DMS 273 (cell line): ENCODE measurements around the gene LIN7B.
"Not testable (repeated sequence)": the region's sequence is repeated elsewhere in the genome, so short reads cannot be mapped to it uniquely, and the experiment has no call there.

Source experiments
- DNase-seq: peaks from one replicate; lab custom pipeline; 2025; ENCODE audit not compliant: unreplicated experiment; lab: John Stamatoyannopoulos, UW

LIN7B gene

DNA sequence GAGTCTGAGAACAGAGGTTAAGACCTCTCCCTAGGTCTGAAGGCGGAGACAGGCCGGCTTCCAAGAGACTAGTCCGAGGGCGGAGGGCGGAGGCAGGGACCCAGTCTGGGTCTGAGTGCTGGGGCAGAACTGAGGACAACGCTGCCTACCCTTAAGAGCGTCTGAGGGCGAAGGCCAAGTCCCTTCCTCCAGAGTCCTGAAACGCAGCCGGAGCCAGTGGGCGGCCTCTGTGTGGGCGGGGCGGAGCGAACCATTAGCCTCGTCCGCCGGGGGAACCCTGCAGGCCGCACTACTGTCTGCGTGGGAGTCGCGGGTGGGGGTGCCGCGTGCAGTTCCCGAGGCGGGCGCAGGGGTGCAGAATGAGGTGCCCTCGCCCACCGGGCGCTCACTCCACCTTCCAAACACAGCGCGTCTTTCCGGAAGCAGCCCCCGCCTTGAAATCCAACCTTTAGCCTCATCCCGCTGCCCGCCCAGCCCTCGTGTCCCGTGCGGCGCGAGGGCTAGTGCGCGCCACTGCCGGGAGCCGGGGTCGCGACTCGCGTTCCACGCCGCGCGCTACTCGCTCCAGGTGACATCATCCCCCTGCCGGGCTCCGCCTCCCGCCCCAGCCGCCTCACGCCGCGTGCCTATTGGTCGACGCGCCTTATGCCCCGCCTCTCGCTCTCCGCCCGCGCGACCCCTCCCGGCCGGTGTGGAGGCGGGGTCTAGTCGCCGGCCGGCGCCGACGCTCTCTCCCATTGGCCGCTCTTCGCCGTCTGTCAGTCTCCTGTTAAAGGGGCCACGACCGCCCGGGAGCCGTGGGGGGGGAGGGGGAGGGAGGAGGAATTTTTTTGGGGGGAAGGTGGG lies 4.6 kb downstream of the LIN7B start, which contains the start of gene C19orf73:
TSS of gene C19orf73 (minus strand) at position 579 of the 846 bp plus-strand sequence. CDS start at position 458, 121 bp downstream.
- peak; percentile 97 for DNase-seq

DNA sequence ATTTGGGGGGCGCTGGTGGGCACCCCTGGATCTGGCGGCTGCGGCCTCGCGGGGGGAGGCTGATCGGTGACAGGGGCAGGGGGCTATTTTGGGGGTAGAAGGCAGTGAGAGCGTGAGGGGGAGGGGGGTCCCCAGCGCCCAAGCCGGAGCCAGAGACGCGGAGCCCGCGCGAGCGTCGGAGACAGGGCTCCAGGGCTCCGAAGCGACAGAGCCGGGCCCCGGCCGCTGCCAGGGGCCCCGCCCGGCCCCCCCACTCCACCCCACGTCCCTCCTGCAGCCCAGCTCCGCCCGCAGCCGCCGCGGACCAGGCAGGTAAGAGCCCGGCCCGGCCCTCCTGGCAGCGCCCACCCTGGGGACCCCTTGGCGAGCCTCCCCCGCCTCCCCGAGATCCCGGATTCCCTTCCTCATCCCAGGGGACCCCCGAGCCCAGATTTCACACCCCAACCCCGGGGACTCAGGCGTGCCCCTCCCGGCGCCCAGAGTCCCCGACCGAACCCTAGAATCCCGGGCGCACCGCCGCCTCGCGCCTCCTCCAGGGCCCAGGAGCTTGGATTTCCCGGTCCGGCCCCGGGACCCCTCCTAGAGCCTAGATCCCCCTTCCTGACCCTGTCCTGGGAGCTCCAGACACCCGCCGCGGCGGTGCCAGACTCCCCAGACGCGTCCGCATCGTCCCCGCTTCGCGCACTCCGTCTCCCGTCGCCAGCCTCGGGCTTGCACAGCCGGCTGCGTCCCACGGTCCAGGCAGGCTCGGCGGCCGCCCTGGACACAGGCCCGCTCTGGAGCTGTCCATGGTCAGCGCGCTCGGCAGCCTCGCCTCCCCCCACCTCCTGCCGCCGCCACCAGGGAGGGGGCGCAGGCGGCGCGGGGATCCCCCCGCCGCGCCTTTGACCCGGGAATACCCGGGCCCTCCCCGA lies 5.5 kb downstream of the LIN7B start, which contains the start of gene PPFIA3:
TSS of gene PPFIA3 (plus strand) at position 134 of the 914 bp plus-strand sequence. CDS start 8,330 bp downstream, outside the sequence.
- DNase-seq = peak; percentile 68

- no peak for DNase-seq
These were observed 6.1 kb downstream of the LIN7B start for GRCh38 chr19:49120325-49120683.

DNA sequence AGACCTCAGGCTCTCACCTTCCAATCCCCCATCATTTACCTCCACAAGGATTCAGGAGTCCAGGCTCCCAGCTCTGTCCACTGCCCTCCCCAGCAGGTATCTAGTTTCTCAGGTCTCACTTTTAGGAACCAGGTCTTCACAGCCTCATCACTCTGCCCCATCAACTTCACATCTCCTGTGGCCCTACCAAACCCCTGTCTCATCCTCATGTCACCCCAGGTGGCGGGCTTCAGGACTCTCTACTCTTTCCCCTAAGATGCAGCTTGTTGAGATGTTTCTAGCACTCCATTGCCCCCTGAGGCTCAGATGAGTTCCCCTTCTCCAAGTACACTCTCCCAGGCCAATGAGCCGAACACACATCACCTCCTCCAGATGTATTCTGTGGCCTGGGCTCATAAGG lies 6.7 kb downstream of the LIN7B start:
- no peak for DNase-seq

GRCh38 chr19:49121841-49122240 lies 7.7 kb downstream of the LIN7B start:
- peak; percentile 40 for DNase-seq

- DNase-seq = not testable (repeated sequence)
These were observed 9.1 kb downstream of the LIN7B start for GRCh38 chr19:49123285-49123684.

GRCh38 chr19:49125025-49125731 lies 11.0 kb downstream of the LIN7B start:
- DNase-seq = no peak

DNA sequence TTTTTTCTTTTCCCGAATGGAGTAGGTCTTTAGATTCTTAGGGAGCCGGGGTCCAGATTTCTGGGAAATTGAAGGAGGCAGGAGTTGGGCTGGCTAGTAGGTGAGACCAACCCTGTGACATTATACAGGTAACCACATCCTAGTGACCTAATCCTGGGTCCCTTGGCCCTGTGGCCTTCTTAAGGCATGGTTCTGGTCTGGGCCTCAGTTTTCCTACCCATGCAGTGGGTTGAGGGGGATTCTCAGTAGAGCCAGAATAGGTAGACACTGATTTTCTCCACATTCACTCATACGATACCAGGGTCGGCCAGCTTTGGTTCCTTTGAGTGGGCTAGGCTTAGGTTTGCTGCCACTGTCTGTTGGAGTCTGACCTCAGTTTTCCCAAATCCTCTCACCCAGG lies 12.4 kb downstream of the LIN7B start:
- DNase-seq = no peak

GRCh38 chr19:49127225-49127624 lies 13.1 kb downstream of the LIN7B start:
- DNase-seq = not testable (repeated sequence)

DNA sequence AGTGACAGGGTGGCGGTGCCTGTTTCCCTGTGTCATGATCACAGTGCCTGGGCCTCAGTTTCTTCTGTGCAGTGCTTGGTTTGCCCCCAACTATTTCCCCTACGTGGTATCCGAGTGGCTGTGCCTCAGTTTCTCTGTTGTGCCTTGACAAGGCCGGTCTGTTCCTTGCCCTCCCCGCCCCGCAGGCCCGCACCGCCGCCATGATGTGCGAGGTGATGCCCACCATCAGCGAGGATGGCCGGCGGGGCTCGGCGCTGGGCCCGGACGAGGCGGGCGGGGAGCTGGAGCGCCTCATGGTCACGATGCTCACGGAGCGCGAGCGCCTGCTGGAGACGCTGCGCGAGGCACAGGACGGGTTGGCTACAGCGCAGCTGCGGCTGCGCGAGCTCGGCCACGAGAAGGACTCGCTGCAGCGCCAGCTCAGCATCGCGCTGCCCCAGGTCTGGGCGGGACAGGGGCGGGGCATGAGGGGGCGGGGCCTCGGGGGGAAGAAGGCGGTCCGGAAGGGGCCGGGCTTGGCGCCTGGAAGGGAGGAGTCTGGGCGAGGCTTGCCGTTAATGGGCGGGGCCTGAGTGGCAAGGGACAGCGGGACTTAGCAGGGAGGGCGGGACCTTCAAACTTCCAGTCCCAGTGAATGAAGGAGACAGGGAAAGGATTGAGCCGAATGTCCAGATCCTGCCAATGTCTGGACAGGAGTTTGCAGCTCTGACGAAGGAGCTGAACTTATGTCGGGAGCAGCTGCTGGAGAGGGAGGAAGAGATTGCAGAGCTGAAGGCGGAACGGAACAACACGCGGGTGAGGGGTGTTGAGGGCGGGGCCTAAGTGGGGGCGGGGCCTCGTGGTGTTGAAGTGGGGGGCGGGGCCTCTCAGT lies 13.7 kb downstream of the LIN7B start:
- peak; percentile 100 for DNase-seq

GRCh38 chr19:49128545-49129237 lies 14.5 kb downstream of the LIN7B start:
- no peak for DNase-seq

GRCh38 chr19:49129238-49129583 lies 15.0 kb downstream of the LIN7B start:
- DNase-seq = no peak

DNA sequence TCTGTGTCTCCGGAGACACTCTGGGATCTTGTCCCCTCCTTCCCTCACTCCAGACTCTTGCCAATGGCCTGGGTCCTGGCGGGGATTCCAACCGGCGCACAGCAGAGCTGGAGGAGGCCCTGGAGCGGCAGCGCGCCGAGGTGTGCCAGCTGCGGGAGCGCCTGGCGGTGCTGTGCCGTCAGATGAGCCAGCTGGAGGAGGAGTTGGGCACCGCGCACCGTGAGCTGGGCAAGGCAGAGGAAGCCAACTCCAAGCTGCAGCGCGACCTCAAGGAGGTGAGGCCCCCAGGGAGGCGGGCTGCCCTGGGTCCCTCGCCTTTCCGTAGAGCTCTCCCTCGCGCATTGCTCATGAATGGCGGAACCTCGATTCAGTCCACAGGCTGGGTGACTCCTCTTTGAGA lies 16.2 kb downstream of the LIN7B start:
- DNase-seq = no peak

DNA sequence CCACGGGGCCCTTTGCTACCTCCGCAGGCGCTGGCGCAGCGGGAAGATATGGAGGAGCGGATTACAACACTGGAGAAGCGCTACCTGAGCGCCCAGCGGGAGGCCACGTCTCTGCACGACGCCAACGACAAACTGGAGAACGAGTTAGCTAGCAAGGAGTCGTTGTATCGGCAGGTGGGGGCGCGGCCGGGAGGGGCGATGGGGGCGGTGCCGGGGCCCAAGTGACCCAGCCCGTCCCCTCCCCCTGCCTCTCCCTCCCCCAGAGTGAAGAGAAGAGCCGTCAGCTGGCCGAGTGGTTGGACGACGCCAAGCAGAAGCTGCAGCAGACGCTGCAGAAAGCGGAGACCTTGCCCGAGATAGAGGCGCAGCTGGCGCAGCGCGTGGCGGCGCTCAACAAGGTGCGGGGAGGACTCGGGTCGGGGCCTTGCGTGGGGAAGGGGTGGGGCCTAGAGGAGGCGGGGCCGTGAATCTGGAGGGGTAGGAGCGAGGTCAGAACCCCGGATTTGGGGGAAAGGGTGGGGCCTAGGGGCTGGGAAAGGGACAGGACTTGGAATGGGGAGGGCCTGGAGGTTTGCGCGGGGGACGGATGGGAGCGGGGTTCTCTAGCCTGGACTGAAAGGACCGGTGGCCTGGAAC lies 18.9 kb downstream of the LIN7B start:
- no peak for DNase-seq

DNA sequence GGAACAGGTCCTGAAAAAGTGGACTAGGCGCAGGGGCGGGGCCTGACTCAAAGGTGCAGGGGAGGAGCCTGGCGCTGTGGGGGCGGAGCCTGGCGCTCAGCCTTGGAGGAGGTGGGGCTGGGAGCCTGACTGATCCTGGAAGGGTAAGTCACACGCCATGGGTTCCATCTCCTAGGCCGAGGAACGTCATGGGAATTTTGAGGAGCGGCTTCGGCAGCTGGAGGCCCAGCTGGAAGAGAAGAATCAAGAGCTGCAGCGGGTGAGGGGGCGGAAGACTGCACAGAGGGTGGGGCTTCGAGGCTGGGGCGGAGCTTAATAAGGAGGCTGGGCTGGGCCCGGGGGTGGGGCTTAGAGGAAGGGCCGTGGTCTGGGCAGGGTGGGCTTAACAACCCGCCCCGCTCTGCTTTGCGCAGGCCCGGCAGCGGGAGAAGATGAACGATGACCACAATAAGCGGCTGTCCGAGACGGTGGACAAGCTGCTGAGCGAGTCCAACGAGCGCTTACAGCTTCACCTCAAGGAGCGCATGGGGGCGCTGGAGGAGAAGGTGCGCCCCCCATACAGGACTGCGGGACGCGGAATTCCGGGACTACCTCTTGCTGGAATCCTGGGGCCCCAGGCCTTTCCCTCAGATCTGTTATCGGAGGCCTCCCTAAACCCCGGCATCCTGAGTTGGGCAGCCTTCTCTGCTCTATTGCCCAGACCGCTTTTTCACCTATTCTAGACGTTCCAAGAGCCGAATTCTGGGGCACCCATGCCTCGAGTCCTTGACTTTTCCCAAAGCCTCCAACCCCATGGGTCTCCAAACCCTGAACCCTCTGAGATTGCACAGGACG lies 19.7 kb downstream of the LIN7B start:
- peak; percentile 40 for DNase-seq

- no peak for DNase-seq
These were observed 21.5 kb downstream of the LIN7B start for GRCh38 chr19:49135686-49136085.

DNA sequence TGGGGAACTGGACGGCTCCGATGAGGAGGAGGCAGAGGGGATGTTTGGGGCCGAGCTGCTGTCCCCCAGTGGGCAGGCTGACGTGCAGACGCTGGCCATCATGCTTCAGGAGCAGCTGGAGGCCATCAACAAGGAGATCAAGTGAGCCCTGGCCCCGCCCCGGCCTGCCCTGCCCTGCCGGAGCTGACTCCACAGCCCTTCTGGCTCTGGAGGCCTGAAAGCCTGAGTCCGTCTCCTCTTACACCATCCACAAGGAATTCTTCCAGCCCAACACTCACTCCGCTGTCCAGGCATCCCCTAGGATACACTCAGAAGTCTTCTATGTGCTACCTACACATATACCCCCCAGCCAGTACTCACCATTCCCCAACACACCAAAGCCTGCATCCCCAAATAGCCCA lies 22.6 kb downstream of the LIN7B start:
- DNase-seq = no peak

DNA sequence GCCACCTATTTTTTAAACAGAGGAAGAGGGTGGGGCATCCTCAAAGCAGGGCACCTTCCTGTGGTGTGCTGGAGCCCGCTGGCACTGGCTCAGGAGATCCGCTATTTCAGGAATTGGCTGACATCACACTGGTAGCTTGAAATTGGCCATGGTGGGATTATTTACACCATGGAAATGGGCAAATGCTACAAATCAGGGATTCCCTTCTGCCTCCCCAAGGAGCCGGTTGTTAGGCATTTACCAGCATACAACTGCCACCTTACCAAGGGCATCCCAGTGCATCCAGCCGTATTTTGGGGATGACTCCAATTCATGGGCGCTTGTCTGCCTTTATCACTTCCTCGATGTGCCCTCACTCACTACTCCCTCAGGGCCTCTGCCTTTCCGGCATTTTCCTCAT lies 26.8 kb downstream of the LIN7B start:
- no peak for DNase-seq
